ENCODE measurements around the gene MYLK.
A peak's percentile ranks its signal among the peaks of the same experiment; 100 is the strongest.
"Not testable (repeated sequence)": the region's sequence is repeated elsewhere in the genome, so short reads cannot be mapped to it uniquely, and the experiment has no call there.

Gene MYLK

GRCh38 chr3:123606527-123606926 lies 277.6 kb downstream of the MYLK start:
- FAIRE-seq (no peak), DNase-seq (ENCODE audit: low spot score) (no peak)

- DNase-seq (ENCODE audit: low spot score) (peak; percentile 80), FAIRE-seq (no peak)
These were observed 278.3 kb downstream of the MYLK start for GRCh38 chr3:123605789-123606234.

- DNase-seq (ENCODE audit: low spot score); FAIRE-seq: not testable (repeated sequence)
These were observed 281.0 kb downstream of the MYLK start for GRCh38 chr3:123603153-123603552.

- DNase-seq (ENCODE audit: low spot score), result peak; percentile 68
- FAIRE-seq, result no peak
These were observed 281.8 kb downstream of the MYLK start for GRCh38 chr3:123602325-123602724.

GRCh38 chr3:123600863-123601262 lies 283.3 kb downstream of the MYLK start:
- DNase-seq (ENCODE audit: low spot score), result not testable (repeated sequence)

GRCh38 chr3:123597561-123597960 lies 286.6 kb downstream of the MYLK start:
- DNase-seq (ENCODE audit: low spot score), result no peak
- FAIRE-seq, result no peak

More at GRCh38 chr3:123600863-123601262, 283.3 kb downstream of the MYLK start:
- FAIRE-seq, result not testable (repeated sequence)

GRCh38 chr3:123595396-123596180 lies 288.5 kb downstream of the MYLK start:
- DNase-seq (ENCODE audit: low spot score), result no peak
- no peak for FAIRE-seq

GRCh38 chr3:123593381-123593780 lies 290.8 kb downstream of the MYLK start:
- no peak for DNase-seq (ENCODE audit: low spot score)
- FAIRE-seq, result no peak

GRCh38 chr3:123590685-123591450 lies 293.3 kb downstream of the MYLK start:
- no peak for FAIRE-seq
- DNase-seq (ENCODE audit: low spot score), result no peak

GRCh38 chr3:123587401-123587800 lies 296.7 kb downstream of the MYLK start:
- DNase-seq (ENCODE audit: low spot score), result no peak
- FAIRE-seq, result no peak

GRCh38 chr3:123586968-123587367 lies 297.2 kb downstream of the MYLK start:
- DNase-seq (ENCODE audit: low spot score) (no peak), FAIRE-seq (no peak)

- DNase-seq (ENCODE audit: low spot score), result peak; percentile 52
- peak; percentile 35 for FAIRE-seq
These were observed 298.0 kb downstream of the MYLK start for GRCh38 chr3:123586131-123586530.

- DNase-seq (ENCODE audit: low spot score), result peak; percentile 98
- FAIRE-seq, result peak; percentile 17
These were observed 298.9 kb downstream of the MYLK start, which contains the start of gene HACD2 for GRCh38 chr3:123584988-123585937. TSS of gene HACD2 (minus strand) at chr3:123585053. CDS start at chr3:123585027, 26 bp downstream.

- DNase-seq (ENCODE audit: low spot score) (peak; percentile 58), FAIRE-seq (no peak)
These were observed 299.7 kb downstream of the MYLK start for GRCh38 chr3:123584284-123584987.

- FAIRE-seq, result no peak
These were observed 300.6 kb downstream of the MYLK start for GRCh38 chr3:123583561-123583960.

GRCh38 chr3:123582315-123582714 lies 301.8 kb downstream of the MYLK start:
- FAIRE-seq (no peak), DNase-seq (ENCODE audit: low spot score) (no peak)

More at GRCh38 chr3:123583561-123583960, 300.6 kb downstream of the MYLK start:
- DNase-seq (ENCODE audit: low spot score), result no peak

- FAIRE-seq (no peak), DNase-seq (ENCODE audit: low spot score) (no peak)
These were observed 308.0 kb downstream of the MYLK start for GRCh38 chr3:123576122-123576521.

GRCh38 chr3:123571973-123572365 lies 312.2 kb downstream of the MYLK start:
- DNase-seq (ENCODE audit: low spot score) (no peak), FAIRE-seq (no peak)

GRCh38 chr3:123571264-123571972 lies 312.7 kb downstream of the MYLK start:
- no peak for DNase-seq (ENCODE audit: low spot score)
- FAIRE-seq, result no peak

GRCh38 chr3:123568875-123569274 lies 315.3 kb downstream of the MYLK start:
- no peak for DNase-seq (ENCODE audit: low spot score)
- no peak for FAIRE-seq
